H9 (cell line): ENCODE results near the gene MIAT. TPM values are rescaled to one million over a fixed set of nuclear protein-coding genes. Genes with fewer than 3 reads are reported as not detected.

Source experiments
- DNase-seq: peaks from one replicate; pipeline ENCODE4 v3.0.0-alpha.2; 2017
- H2AFZ ChIP-seq: one replicate; pipeline ENCODE4 v1.6.1; 2013; ENCODE audit warnings: mild to moderate bottlenecking, low read length, control low read depth, moderate library complexity
- H2AK5ac ChIP-seq: 2 replicates; pipeline ENCODE4 v1.6.1; 2013; ENCODE audit warnings: low read length, control low read depth, mixed read lengths; ENCODE audit not compliant: insufficient read length
- H2BK120ac ChIP-seq: one replicate; pipeline ENCODE4 v1.6.1; 2013; ENCODE audit warnings: low read depth, mild to moderate bottlenecking, low read length, control low read depth, inconsistent platforms; ENCODE audit not compliant: poor library complexity, severe bottlenecking
- H2BK12ac ChIP-seq: 2 replicates; pipeline ENCODE4 v1.6.1; 2013; ENCODE audit warnings: low read length, control low read depth, mixed read lengths, low read depth; ENCODE audit not compliant: insufficient read length
- H2BK15ac ChIP-seq: 2 replicates; pipeline ENCODE4 v1.6.1; 2013; ENCODE audit warnings: low read depth, low read length, control low read depth
- H2BK20ac ChIP-seq: one replicate; pipeline ENCODE4 v1.6.1; 2013; ENCODE audit warnings: low read depth, mild to moderate bottlenecking, low read length, control low read depth, inconsistent platforms; ENCODE audit not compliant: poor library complexity, severe bottlenecking
- H2BK5ac ChIP-seq: 2 replicates; pipeline ENCODE4 v1.6.1; 2013; ENCODE audit warnings: low read length, control low read depth, mixed read lengths; ENCODE audit not compliant: insufficient read length
- H3K14ac ChIP-seq: 2 replicates; pipeline ENCODE4 v1.6.1; 2013; ENCODE audit warnings: low read length, control low read depth; ENCODE audit not compliant: insufficient read depth
- H3K18ac ChIP-seq: 2 replicates; pipeline ENCODE4 v1.6.1; 2013; ENCODE audit warnings: low read depth, mild to moderate bottlenecking, mixed read lengths, low read length, control low read depth; ENCODE audit not compliant: insufficient read length
- H3K23ac ChIP-seq: 2 replicates; pipeline ENCODE4 v1.6.1; 2013; ENCODE audit warnings: low read length, control low read depth, mixed read lengths, low read depth; ENCODE audit not compliant: insufficient read length
- H3K23me2 ChIP-seq: 2 replicates; pipeline ENCODE4 v1.6.1; 2013; ENCODE audit warnings: low read depth, mild to moderate bottlenecking, mixed read lengths, low read length, control low read depth; ENCODE audit not compliant: insufficient read length, poor library complexity, severe bottlenecking
- H3K27ac ChIP-seq: 2 replicates; pipeline ENCODE4 v1.5.1; 2013; ENCODE audit warnings: low read length, control low read depth, mixed read lengths, low read depth; ENCODE audit not compliant: insufficient read length
- H3K27me3 ChIP-seq: 2 replicates; pipeline ENCODE4 v1.6.1; 2013; ENCODE audit warnings: low read length, control low read depth, inconsistent platforms; ENCODE audit not compliant: insufficient read depth
- H3K4ac ChIP-seq: 2 replicates; pipeline ENCODE4 v1.6.1; 2013; ENCODE audit warnings: low read depth, mild to moderate bottlenecking, control low read depth, inconsistent platforms, low read length, moderate library complexity
- H3K4me1 ChIP-seq: 2 replicates; pipeline ENCODE4 v1.6.1; 2013; ENCODE audit warnings: low read length, control low read depth, inconsistent platforms; ENCODE audit not compliant: insufficient read depth
- H3K4me2 ChIP-seq: 2 replicates; pipeline ENCODE4 v1.6.1; 2013; ENCODE audit warnings: low read length, control low read depth, mixed read lengths; ENCODE audit not compliant: insufficient read length, insufficient read depth
- H3K56ac ChIP-seq: 2 replicates; pipeline ENCODE4 v1.6.1; 2013; ENCODE audit warnings: low read depth, mild to moderate bottlenecking, mixed read lengths, low read length, control low read depth; ENCODE audit not compliant: insufficient read length
- H3K79me1 ChIP-seq: 2 replicates; pipeline ENCODE4 v1.6.1; 2013; ENCODE audit warnings: low read depth, mild to moderate bottlenecking, moderate library complexity, low read length, control low read depth, inconsistent platforms; ENCODE audit not compliant: insufficient read depth, poor library complexity, severe bottlenecking
- H3K79me2 ChIP-seq: 2 replicates; pipeline ENCODE4 v1.6.1; 2013; ENCODE audit warnings: low read length, control low read depth, inconsistent platforms; ENCODE audit not compliant: insufficient read depth
- H3K9ac ChIP-seq: 2 replicates; pipeline ENCODE4 v1.6.1; 2013; ENCODE audit warnings: low read length, control low read depth, mixed read lengths; ENCODE audit not compliant: insufficient read length; ENCODE audit errors: extremely low read depth
- H3K9me3 ChIP-seq: one replicate; pipeline ENCODE4 v1.6.1; 2013; ENCODE audit warnings: low read depth, low read length, inconsistent platforms; ENCODE audit not compliant: control insufficient read depth
- H3T11ph ChIP-seq: one replicate; pipeline ENCODE4 v1.6.1; 2013; ENCODE audit warnings: mild to moderate bottlenecking, low read length, control low read depth, inconsistent platforms
- H4K20me1 ChIP-seq: one replicate; pipeline ENCODE4 v1.6.1; 2013; ENCODE audit not compliant: control insufficient read depth, insufficient read length, insufficient read depth
- H4K5ac ChIP-seq: 2 replicates; pipeline ENCODE4 v1.6.1; 2013; ENCODE audit warnings: low read depth, mild to moderate bottlenecking, mixed read lengths, low read length, control low read depth; ENCODE audit not compliant: insufficient read length
- H4K8ac ChIP-seq: replicated peaks from 2 replicates; pipeline ENCODE4 v1.6.1; 2013; ENCODE audit warnings: low read length, control low read depth, mixed read lengths, low read depth; ENCODE audit not compliant: insufficient read length
- H4K91ac ChIP-seq: 2 replicates; pipeline ENCODE4 v1.6.1; 2013; ENCODE audit warnings: low read depth, mild to moderate bottlenecking, moderate library complexity, mixed read lengths, low read length, control low read depth; ENCODE audit not compliant: insufficient read length
- H3K27ac Mint-ChIP-seq, 3 experiments: 2 replicates in 2 of 3; 3 replicates in 1 of 3; pipeline ENCODE4 v1.8.0; 2020 to 2021; ENCODE audit warnings: mixed read lengths in 3 of 3, mild to moderate bottlenecking in 1 of 3, moderate library complexity in 1 of 3
- H3K27me3 Mint-ChIP-seq: 2 replicates; pipeline ENCODE4 v1.8.0; 2021; ENCODE audit warnings: low read depth, mild to moderate bottlenecking, moderate library complexity, mixed read lengths
- H3K36me3 Mint-ChIP-seq, 3 experiments: 2 replicates in 2 of 3; 3 replicates in 1 of 3; pipeline ENCODE4 v1.8.0; 2020 to 2021; ENCODE audit warnings: low read depth in 3 of 3, mixed read lengths in 3 of 3; ENCODE audit not compliant: insufficient read depth in 1 of 3
- H3K4me1 Mint-ChIP-seq, 2 experiments: 2 replicates each; pipeline ENCODE4 v1.8.0; 2020; ENCODE audit warnings: mixed read lengths in 2 of 2
- H3K4me3 Mint-ChIP-seq, 2 experiments: 2 replicates in 1 of 2; 3 replicates in 1 of 2; pipeline ENCODE4 v1.8.0; 2020 to 2021; ENCODE audit warnings: mild to moderate bottlenecking in 2 of 2, mixed read lengths in 2 of 2, moderate library complexity in 1 of 2
- H3K9me3 Mint-ChIP-seq, 2 experiments: 2 replicates in 1 of 2; 3 replicates in 1 of 2; pipeline ENCODE4 v1.8.0; 2020; ENCODE audit warnings: mild to moderate bottlenecking in 2 of 2, mixed read lengths in 2 of 2, moderate library complexity in 1 of 2
- CTCF ChIP-seq: fragments of 200-600 bp; sonication (generic); conservative IDR thresholded peaks from 3 replicates; pipeline ENCODE4 v1.8.0; 2021; ENCODE audit warnings: antibody characterized with exemption, mild to moderate bottlenecking
- WGBS: extraction: QIAGEN DNeasy Blood & Tissue Kit; methylation state at CpG from one replicate; pipeline ENCODE4 v1.1.7; 2013; ENCODE audit warnings: missing lambda C conversion rate, low lambda C conversion rate, mixed read lengths; ENCODE audit not compliant: insufficient read length; ENCODE audit errors: extremely low coverage; 5-methylcytosine and 5-hydroxymethylcytosine counted together
- total RNA-seq: library from RNA; stranded (reverse); gene quantifications from 2 replicates; pipeline ENCODE4 v1.2.1, GENCODE V29; 2021

Gene MIAT
- total RNA-seq, 1 experiment from 2014 or later = 85.6 TPM

GRCh38 chr22:26671317-26672059 lies 14.1 kb downstream of the MIAT start:
- Histone ChIP-seq H3K4me2 (no peak overlapping the region), H3K27ac (peak overlapping the region; percentile 32), H3K4ac (no peak overlapping the region), H3K79me2 (no peaks in the 10 kb centered on the region), H3K9ac (no peak overlapping the region), H3K9me3 (no peaks in the 10 kb centered on the region), H3T11ph (no peak overlapping the region), H3K4me1 (peaks cover 7% of the 10 kb centered on the region; the same call in 1 of the 2 replicates), H4K8ac (no peak overlapping the region), H2BK5ac (no peak overlapping the region), H3K27me3 (no peaks in the 10 kb centered on the region), H3K14ac (no peak overlapping the region; the same call in 1 of the 2 replicates), H3K56ac (no peak overlapping the region), H2AFZ (no peak overlapping the region), H4K20me1 (no peaks in the 10 kb centered on the region), H2BK120ac (no peak overlapping the region), H2BK12ac (no peak overlapping the region), H2BK15ac (no peak overlapping the region), H4K5ac (no peak overlapping the region), H4K91ac (no peak overlapping the region), H3K18ac (no peak overlapping the region), H3K79me1 (no peaks in the 10 kb centered on the region), H3K23me2 (peaks cover 8% of the 10 kb centered on the region), H2AK5ac (no peak overlapping the region), H3K23ac (no peak overlapping the region), H2BK20ac (no peak overlapping the region)
- peaks cover 27 to 48% (median 44%) of the 10 kb centered on the region in 3 experiments; a peak in 6 of 7 replicates for H3K36me3 Mint-ChIP-seq
- WGBS = no CpG with 5 or more reads among the region's 15 CpGs
- no peak overlapping the region for H3K4me3 Mint-ChIP-seq
- no peaks in the 10 kb centered on the region for H3K27me3 Mint-ChIP-seq
- DNase-seq = no peak
- no peak for TF ChIP-seq CTCF
- H3K9me3 Mint-ChIP-seq = no peaks in the 10 kb centered on the region
- peaks cover 50 to 77% of the 10 kb centered on the region in 2 experiments for H3K4me1 Mint-ChIP-seq
- peak overlapping the region; percentile 23 to 98 (median 95); a peak in 5 of 7 replicates for H3K27ac Mint-ChIP-seq
